Type B pancreatic cell (in vitro differentiated cells): ENCODE data around the gene WFDC5. TPM values are rescaled to one million over a fixed set of nuclear protein-coding genes. Genes with fewer than 3 reads are reported as not detected.

Source experiments
- DNase-seq: peaks from one replicate; pipeline ENCODE4 v3.0.0; 2021; ENCODE audit warnings: mixed read lengths; ENCODE audit not compliant: unreplicated experiment; ENCODE audit errors: extremely low spot score
- H3K27ac Mint-ChIP-seq: 2 replicates; pipeline ENCODE4 v1.8.0; 2021; ENCODE audit warnings: mild to moderate bottlenecking, mixed read lengths
- H3K27me3 Mint-ChIP-seq: 2 replicates; pipeline ENCODE4 v1.8.0; 2021; ENCODE audit warnings: mixed read lengths
- H3K36me3 Mint-ChIP-seq: 2 replicates; pipeline ENCODE4 v1.8.0; 2021; ENCODE audit warnings: mixed read lengths
- H3K4me1 Mint-ChIP-seq: one replicate; pipeline ENCODE4 v1.8.0; 2021; ENCODE audit warnings: mixed read lengths; ENCODE audit not compliant: unreplicated experiment
- H3K4me3 Mint-ChIP-seq: 2 replicates; pipeline ENCODE4 v1.8.0; 2021; ENCODE audit warnings: mild to moderate bottlenecking, mixed read lengths
- H3K9me3 Mint-ChIP-seq: 2 replicates; pipeline ENCODE4 v1.8.0; 2021; ENCODE audit warnings: mixed read lengths
- total RNA-seq: library from RNA; stranded (reverse); gene quantifications from 2 replicates; pipeline ENCODE4 v1.2.1, GENCODE V29; 2021; ENCODE audit warnings: low replicate concordance
- TF ChIP-seq, protein P1 (sequence below): fragments of 200-600 bp; sonication (generic); conservative IDR thresholded peaks from 2 replicates; pipeline ENCODE4 v1.5.0; 2021; ENCODE audit warnings: antibody characterized with exemption, mild to moderate bottlenecking

Gene WFDC5
- total RNA-seq, 1 donor from 2014 or later = 0.41 TPM

DNA sequence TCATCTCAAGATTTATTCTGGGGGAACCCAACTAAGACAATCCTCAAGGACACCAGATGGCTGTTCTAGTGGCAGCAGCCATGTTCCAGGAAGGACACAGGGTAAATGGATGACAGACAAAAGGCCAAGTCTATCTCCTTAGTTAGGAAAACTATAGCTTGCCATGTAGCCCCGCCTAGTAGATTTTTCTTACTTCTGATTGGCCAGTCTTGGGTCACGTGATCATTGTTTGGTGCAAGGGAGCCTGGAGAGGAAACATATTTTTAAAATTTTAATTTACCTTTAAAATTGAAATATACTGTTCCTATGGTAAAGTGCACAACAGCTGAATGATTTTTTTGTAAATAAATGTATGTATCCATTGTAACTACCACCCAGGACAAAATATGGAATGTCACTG, 9.7 kb downstream of the WFDC5 start:
- TF ChIP-seq, protein P1, sequence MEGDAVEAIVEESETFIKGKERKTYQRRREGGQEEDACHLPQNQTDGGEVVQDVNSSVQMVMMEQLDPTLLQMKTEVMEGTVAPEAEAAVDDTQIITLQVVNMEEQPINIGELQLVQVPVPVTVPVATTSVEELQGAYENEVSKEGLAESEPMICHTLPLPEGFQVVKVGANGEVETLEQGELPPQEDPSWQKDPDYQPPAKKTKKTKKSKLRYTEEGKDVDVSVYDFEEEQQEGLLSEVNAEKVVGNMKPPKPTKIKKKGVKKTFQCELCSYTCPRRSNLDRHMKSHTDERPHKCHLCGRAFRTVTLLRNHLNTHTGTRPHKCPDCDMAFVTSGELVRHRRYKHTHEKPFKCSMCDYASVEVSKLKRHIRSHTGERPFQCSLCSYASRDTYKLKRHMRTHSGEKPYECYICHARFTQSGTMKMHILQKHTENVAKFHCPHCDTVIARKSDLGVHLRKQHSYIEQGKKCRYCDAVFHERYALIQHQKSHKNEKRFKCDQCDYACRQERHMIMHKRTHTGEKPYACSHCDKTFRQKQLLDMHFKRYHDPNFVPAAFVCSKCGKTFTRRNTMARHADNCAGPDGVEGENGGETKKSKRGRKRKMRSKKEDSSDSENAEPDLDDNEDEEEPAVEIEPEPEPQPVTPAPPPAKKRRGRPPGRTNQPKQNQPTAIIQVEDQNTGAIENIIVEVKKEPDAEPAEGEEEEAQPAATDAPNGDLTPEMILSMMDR = no peak

GRCh38 chr20:45104786-45105185, 10.2 kb downstream of the WFDC5 start:
- no peak overlapping the region for H3K27ac Mint-ChIP-seq
- no peak overlapping the region for H3K4me3 Mint-ChIP-seq
- TF ChIP-seq, protein P1 = no peak
- DNase-seq = no peak
- H3K4me1 Mint-ChIP-seq = no peaks in the 10 kb centered on the region
- H3K27me3 Mint-ChIP-seq = peaks cover 37% of the 10 kb centered on the region
- no peaks in the 10 kb centered on the region for H3K9me3 Mint-ChIP-seq
- no peaks in the 10 kb centered on the region for H3K36me3 Mint-ChIP-seq

More for the DNA sequence above, 9.7 kb downstream of the WFDC5 start:
- DNase-seq = no peak
- no peaks in the 10 kb centered on the region for H3K36me3 Mint-ChIP-seq
- no peaks in the 10 kb centered on the region for H3K9me3 Mint-ChIP-seq
- H3K4me3 Mint-ChIP-seq = no peak overlapping the region
- H3K4me1 Mint-ChIP-seq = no peaks in the 10 kb centered on the region
- peaks cover 31% of the 10 kb centered on the region for H3K27me3 Mint-ChIP-seq
- no peak overlapping the region for H3K27ac Mint-ChIP-seq

DNA sequence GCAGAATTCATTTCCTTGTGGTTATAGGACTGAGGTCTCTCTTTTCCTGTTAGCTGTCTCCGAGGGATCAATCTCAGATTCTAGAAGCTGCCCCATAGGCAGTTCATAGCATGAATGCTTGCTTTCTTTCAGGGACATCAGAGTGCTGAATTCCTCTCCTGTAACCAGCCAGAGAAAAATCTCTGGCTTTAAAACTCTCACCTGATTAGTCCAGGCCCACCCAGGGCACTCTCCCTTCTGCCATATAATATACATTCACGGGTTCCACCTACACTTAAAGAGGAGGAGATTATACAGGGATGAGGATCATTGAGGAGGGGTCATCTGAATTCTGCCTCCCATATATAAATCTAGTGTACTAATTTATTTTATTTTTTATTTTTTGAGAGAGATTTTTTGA, 11.9 kb downstream of the WFDC5 start:
- Mint-ChIP-seq H3K36me3 (no peaks in the 10 kb centered on the region), H3K27me3 (peaks cover 47% of the 10 kb centered on the region), H3K9me3 (no peaks in the 10 kb centered on the region), H3K27ac (no peak overlapping the region), H3K4me1 (no peaks in the 10 kb centered on the region), H3K4me3 (no peak overlapping the region)
- TF ChIP-seq, protein P1 = no peak
- DNase-seq = no peak

- TF ChIP-seq, protein P1 = peak; percentile 10
- Mint-ChIP-seq H3K27me3 (peaks cover 55% of the 10 kb centered on the region), H3K27ac (no peak overlapping the region), H3K36me3 (no peaks in the 10 kb centered on the region), H3K9me3 (no peaks in the 10 kb centered on the region), H3K4me3 (peak overlapping the region; percentile 82), H3K4me1 (no peaks in the 10 kb centered on the region)
- DNase-seq = no peak
These were observed 13.6 kb downstream of the WFDC5 start for GRCh38 chr20:45101333-45101850.

DNA sequence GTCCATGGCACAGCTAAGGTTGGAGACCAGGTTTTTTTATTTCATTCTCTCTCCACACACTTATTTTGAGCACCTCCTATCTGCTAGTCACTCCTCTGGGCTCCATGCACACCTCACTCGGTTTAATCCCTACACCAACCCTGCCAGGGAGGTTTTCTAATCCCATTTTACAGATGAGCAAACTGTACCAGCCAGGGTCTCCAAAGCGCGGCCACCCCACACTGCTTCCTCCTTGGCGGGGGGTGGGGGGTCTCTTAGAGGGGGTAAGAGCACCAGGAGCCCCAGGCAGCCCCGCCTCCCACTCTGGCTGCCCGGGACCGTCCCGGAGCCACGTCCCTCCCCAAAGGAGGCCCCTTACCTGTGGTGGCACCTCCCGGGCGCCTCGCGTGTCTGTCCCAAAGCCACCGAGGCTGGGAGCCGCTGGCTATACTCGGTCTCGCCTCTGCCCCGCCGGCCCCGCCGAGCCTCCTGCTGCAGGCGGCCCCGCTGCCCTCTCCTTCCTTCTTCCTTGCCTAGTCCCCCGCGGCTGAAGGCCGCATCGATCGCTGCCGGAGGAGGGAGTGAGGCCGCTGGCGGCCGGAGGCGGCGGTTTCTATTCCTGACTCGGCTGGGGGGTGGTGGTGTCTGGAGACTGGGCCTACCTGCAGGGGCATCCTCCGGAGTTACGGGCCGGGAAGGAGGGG, 14.3 kb downstream of the WFDC5 start, which contains the start of gene KCNS1:
Gene KCNS1, minus strand, starts transcription at position 565 of the 683 bp plus-strand sequence. CDS start 1,891 bp downstream, outside the sequence.
- H3K4me3 Mint-ChIP-seq = peak within 1 kb of the TSS; percentile 82
- H3K9me3 Mint-ChIP-seq = no peaks in the 10 kb centered on the region
- H3K27me3 Mint-ChIP-seq = peaks cover 61% of the 10 kb centered on the region
- TF ChIP-seq, protein P1 = peak; percentile 35
- no peaks in the 10 kb centered on the region for H3K36me3 Mint-ChIP-seq
- H3K27ac Mint-ChIP-seq = peak within 1 kb of the TSS; percentile 11
- DNase-seq = no peak
- no peaks in the 10 kb centered on the region for H3K4me1 Mint-ChIP-seq
